Renal cortical epithelial cell (primary cell): ENCODE measurements around the gene ADAMTS13. TPM values are rescaled to one million over a fixed set of nuclear protein-coding genes. Genes with fewer than 3 reads are reported as not detected.
A peak's percentile ranks its signal among the peaks of the same experiment; 100 is the strongest.
"Not testable (repeated sequence)": the region's sequence is repeated elsewhere in the genome, so short reads cannot be mapped to it uniquely, and the experiment has no call there.

Source experiments
- DNase-seq: peaks from one replicate; pipeline ENCODE4 v3.0.0-alpha.2; 2011; ENCODE audit warnings: low read depth
- total RNA-seq: library from RNA; depleted of rRNA; stranded (reverse); fragments of >200 nt; gene quantifications from 2 replicates; pipeline ENCODE4 v1.2.3, GENCODE V29; 2014

ADAMTS13 gene
- total RNA-seq = 0.52 and 6.0 TPM in 2 replicates

GRCh38 chr9:133421615-133422542 lies at the start of gene ADAMTS13:
TSS of gene ADAMTS13 (plus strand) at chr9:133422367. CDS start at chr9:133422444, 77 bp downstream.
- no peak for DNase-seq

DNA sequence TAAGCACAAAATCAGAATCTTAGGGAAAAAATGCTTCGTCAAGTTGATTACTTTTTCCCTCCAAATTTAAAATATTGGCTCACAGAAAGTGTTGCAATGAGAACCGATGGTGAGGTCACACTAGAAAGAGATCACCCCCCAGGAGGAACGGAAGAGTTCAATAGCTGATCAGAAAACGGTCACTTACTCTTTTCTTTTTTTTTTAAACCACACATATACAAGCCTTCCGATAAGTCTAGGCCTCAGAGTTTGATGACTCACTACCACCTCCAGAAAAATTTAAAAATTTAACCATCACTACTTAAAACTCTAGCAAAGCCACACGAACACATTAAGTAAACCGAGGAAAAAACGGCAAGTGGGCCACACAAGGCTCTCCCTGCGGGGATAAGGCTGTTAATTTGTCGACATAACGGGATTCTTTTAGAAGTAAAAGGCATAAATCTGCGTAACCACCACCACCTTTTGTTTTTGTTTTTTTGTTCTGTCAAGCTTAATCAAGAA lies 47.5 kb upstream of the ADAMTS13 start:
- peak; percentile 77 for DNase-seq

- peak; percentile 39 for DNase-seq
Measured at GRCh38 chr9:133375116-133375723, 46.9 kb upstream of the ADAMTS13 start.

- DNase-seq = peak; percentile 80
Measured at GRCh38 chr9:133375724-133376654, 46.2 kb upstream of the ADAMTS13 start, which contains the start of the genes STKLD1 and SURF4. TSS of gene STKLD1 (plus strand) at chr9:133376366. CDS start at chr9:133376474, 108 bp downstream. TSS of gene SURF4 (minus strand) at chr9:133376060. CDS start at chr9:133375969, 91 bp downstream.

DNA sequence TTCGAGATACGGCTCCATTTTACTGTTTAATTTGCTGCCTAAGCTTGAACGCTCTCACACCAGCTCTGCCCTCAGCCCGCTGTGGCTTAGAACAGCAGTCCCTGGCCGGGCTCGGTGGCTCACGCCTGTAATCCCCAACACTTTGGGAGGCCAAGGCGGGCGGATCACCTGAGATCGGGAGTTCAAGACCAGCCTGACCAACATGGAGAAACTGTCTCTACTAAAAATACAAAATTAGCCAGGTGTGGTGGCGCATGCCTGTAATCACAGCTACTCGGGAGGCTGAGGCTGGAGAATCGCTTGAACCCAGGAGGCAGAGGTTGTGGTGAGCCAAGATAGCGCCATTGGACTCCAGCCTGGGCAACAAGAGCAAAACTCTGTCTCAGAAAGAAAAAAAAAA lies 44.9 kb upstream of the ADAMTS13 start:
- not testable (repeated sequence) for DNase-seq

GRCh38 chr9:133377721-133378216 lies 44.4 kb upstream of the ADAMTS13 start:
- DNase-seq = no peak

GRCh38 chr9:133378408-133378962 lies 43.7 kb upstream of the ADAMTS13 start:
- DNase-seq = no peak

DNA sequence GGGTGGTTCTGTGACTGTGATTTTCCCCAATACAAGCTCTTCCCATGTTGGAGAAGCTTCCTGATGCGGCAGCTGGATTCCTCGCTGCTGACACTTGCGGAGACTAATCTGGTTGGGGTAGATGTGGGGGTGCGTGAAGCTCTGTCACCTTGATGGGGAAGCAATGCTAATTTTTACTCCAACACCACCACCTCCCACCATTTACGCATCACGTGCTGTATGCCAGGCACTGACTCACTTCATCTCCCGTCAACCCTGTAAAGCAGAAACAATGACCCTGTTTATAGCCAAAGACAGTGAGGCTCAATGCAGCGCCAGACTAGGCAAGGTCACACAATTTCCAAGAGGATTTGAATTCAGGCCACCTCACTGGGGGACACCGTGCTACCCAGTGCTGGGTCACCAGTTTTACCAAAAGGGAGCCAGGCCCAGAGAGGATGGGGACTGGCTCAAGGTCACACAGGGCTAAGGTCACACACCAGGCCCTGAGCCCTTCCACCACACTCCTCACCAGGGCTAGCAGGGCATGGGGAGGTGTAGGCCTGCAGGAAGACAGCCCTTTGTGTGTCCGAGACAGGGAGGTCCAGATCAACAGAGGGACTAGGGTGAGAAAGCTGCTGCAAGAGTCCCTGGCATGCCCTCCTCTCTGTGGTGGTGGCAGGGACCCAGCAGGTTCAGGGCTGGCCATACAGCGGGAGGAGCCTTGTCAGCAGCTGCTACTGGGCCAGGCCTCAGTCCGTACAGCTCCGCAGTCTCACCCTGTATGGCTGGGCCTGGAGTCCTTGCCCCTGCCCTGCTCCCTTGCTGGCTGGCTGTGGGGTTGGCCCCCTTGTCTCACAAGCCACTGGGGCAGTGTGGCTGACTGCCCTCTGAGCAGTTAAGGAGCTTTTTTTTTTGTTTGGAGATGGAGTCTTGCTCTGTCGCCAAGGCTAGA lies 42.7 kb upstream of the ADAMTS13 start:
- no peak for DNase-seq

GRCh38 chr9:133380734-133381133 lies 41.4 kb upstream of the ADAMTS13 start:
- no peak for DNase-seq

- no peak for DNase-seq
Measured at GRCh38 chr9:133382507-133383141, 39.5 kb upstream of the ADAMTS13 start.

GRCh38 chr9:133383438-133383837 lies 38.7 kb upstream of the ADAMTS13 start:
- no peak for DNase-seq

DNA sequence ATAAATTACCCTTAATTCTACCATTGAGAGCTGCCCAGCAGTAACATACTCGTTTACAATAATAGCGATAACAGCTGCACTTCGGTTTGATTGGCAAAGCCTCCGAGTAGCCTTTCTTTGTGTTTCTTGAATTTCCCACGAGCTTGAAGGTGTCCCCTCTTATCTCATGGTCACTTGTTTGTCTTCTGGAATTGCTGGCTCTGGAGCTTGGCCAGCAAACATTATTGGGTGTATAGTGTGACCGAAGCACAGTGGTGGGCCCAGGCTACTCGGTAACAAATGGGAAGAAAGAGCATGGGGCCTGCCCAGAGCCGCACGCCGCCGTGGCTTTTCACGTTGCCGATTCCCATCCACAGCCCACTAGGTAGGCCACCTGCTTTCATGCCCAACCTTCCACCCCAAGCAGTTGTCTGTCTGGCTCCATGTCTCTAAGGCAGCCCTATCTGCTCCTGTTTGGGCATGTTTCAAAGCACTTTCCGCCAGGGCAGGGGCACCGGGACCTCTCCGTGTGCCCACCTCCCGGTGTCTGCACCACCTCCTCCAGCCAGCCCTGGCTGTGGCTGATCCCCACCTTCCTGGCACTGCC lies 37.3 kb upstream of the ADAMTS13 start:
- DNase-seq = no peak

DNA sequence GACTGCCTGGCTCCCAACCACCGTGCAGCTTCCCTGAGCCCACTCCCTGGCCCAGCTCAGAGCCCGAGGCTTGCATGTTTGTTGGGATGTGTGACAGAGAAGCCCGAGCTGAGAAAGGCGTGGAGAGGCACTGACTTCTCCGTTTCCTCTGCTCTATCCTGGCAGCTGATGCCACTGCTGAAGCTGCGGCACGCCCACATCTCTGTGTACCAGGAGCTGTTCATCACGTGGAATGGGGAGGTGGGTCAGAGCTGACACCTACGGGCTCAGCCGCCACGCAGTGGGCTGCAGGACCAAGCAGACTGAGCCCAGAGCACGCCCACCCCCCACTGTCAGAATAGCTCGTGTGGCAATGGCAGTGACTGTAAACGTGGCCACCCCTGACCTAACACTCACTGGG lies 36.7 kb upstream of the ADAMTS13 start:
- DNase-seq = no peak

GRCh38 chr9:133386338-133386737 lies 35.8 kb upstream of the ADAMTS13 start:
- DNase-seq = no peak

GRCh38 chr9:133387680-133388079 lies 34.5 kb upstream of the ADAMTS13 start:
- DNase-seq = peak; percentile 43

DNA sequence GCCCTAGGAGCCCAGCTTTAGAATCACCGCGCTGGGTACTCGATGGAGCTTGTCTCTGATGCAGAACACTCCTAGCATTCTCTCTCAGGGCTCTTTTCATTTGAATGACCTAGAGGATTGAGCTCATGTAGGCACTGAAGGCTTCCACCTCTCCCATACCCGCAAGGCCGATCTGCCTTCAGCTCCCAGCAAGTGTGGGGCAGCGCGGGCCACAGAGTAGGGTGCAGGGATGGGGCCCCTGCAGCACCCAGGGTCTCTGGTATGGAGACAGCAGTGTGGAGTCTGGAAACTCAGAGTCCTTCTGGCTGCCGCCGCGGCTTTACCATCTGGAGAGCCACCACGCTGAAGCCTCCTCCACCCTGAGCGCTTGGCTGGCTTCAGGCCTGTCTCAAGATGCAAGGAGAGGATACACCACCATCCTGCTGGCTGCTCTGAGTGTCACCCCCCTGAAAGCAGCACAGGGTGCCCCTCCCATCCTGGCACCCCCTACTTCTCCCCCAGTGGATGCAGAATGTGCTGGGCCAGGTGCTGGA lies 33.1 kb upstream of the ADAMTS13 start:
- DNase-seq = no peak

- no peak for DNase-seq
Measured at GRCh38 chr9:133389562-133389961, 32.6 kb upstream of the ADAMTS13 start.

- no peak for DNase-seq
Measured at GRCh38 chr9:133390713-133391112, 31.5 kb upstream of the ADAMTS13 start.

DNA sequence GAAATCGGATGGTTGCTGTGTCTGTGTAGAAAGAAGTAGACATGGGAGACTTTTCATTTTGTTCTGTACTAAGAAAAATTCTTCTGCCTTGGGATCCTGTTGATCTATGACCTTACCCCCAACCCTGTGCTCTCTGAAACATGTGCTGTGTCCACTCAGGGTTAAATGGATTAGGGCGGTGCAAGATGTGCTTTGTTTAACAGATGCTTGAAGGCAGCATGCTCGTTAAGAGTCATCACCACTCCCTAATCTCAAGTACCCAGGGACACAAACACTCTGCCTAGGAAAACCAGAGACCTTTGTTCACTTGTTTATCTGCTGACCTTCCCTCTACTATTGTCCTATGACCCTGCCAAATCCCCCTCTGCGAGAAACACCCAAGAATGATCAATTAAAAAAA lies 30.7 kb upstream of the ADAMTS13 start:
- DNase-seq = not testable (repeated sequence)
